KMS-11 (cell line): Measurements from ENCODE around the gene PLAA.

Source experiments
- H2AFZ ChIP-seq: fragments of 200-600 bp; sonication (generic); 2 replicates; pipeline ENCODE4 v1.6.1; 2016; ENCODE audit warnings: antibody characterized with exemption, mixed run types, low read depth
- H3K27ac ChIP-seq: fragments of 200-600 bp; sonication (generic); 2 replicates; pipeline ENCODE4 v1.6.1; 2016; ENCODE audit warnings: mild to moderate bottlenecking, mixed run types
- H3K27me3 ChIP-seq: fragments of 200-600 bp; sonication (generic); 2 replicates; pipeline ENCODE4 v1.6.1; 2017; ENCODE audit warnings: mild to moderate bottlenecking, low read depth, mixed run types, moderate library complexity; ENCODE audit not compliant: insufficient read depth
- H3K36me3 ChIP-seq: fragments of 200-600 bp; sonication (generic); 2 replicates; pipeline ENCODE4 v1.6.1; 2017; ENCODE audit warnings: mild to moderate bottlenecking, mixed run types; ENCODE audit not compliant: insufficient read depth
- H3K4me1 ChIP-seq: fragments of 200-600 bp; sonication (generic); 2 replicates; pipeline ENCODE4 v1.6.1; 2016; ENCODE audit warnings: mild to moderate bottlenecking, low read depth, mixed run types; ENCODE audit not compliant: poor library complexity, severe bottlenecking
- H3K4me2 ChIP-seq: fragments of 200-600 bp; sonication (generic); 2 replicates; pipeline ENCODE4 v1.7.0; 2016; ENCODE audit warnings: mild to moderate bottlenecking, mixed run types
- H3K4me3 ChIP-seq: fragments of 200-600 bp; sonication (generic); IDR thresholded peaks from 2 replicates; pipeline ENCODE4 v1.6.1; 2017; ENCODE audit warnings: low read depth, low read length, mixed read lengths; ENCODE audit not compliant: insufficient read depth
- H3K79me2 ChIP-seq: fragments of 200-600 bp; sonication (generic); 2 replicates; pipeline ENCODE4 v1.6.1; 2016; ENCODE audit warnings: low read depth, mixed run types; ENCODE audit not compliant: insufficient read depth
- H3K9ac ChIP-seq: fragments of 200-600 bp; sonication (generic); 2 replicates; pipeline ENCODE4 v1.6.1; 2016; ENCODE audit warnings: mild to moderate bottlenecking, mixed run types
- H4K20me1 ChIP-seq: fragments of 200-600 bp; sonication (generic); 2 replicates; pipeline ENCODE4 v1.6.1; 2016; ENCODE audit warnings: mild to moderate bottlenecking, mixed run types; ENCODE audit not compliant: insufficient read depth
- TF ChIP-seq, protein P1 (sequence below): fragments of 200-600 bp; sonication (generic); conservative IDR thresholded peaks from 2 replicates; pipeline ENCODE4 v1.6.1; 2017; ENCODE audit warnings: low read depth, mild to moderate bottlenecking, antibody characterized with exemption, low read length, moderate library complexity, mixed read lengths

PLAA gene

DNA sequence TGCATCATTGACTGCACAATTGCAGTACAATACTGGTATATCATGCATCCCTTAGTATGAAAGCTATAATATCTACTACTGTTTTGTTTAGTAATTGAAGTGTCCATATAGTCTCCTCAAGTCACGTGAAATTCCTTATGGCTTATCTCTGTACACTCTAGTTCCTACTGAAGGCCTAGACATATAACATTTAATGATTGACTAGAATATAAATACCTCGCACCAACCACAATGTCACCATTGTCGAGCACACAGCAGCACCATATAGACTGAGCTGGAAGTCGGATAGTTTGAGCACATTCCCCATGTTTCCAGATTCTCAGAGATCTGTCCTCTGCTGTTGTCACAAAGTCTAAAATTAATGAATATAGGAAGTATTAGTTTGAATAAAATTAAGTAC lies 21.4 kb downstream of the PLAA start:
- no peaks in the 10 kb centered on the region for H4K20me1 ChIP-seq
- peaks cover 4% of the 10 kb centered on the region; the same call in 1 of the 2 replicates for H3K79me2 ChIP-seq
- H3K4me1 ChIP-seq, result no peaks in the 10 kb centered on the region
- no peak overlapping the region for H3K9ac ChIP-seq
- no peak overlapping the region for H3K4me2 ChIP-seq
- H3K27ac ChIP-seq, result no peak overlapping the region
- no peaks in the 10 kb centered on the region for H3K27me3 ChIP-seq
- H3K4me3 ChIP-seq, result no peak overlapping the region
- H3K36me3 ChIP-seq, result peaks cover 10% of the 10 kb centered on the region; the same call in 1 of the 2 replicates
- TF ChIP-seq, protein P1, sequence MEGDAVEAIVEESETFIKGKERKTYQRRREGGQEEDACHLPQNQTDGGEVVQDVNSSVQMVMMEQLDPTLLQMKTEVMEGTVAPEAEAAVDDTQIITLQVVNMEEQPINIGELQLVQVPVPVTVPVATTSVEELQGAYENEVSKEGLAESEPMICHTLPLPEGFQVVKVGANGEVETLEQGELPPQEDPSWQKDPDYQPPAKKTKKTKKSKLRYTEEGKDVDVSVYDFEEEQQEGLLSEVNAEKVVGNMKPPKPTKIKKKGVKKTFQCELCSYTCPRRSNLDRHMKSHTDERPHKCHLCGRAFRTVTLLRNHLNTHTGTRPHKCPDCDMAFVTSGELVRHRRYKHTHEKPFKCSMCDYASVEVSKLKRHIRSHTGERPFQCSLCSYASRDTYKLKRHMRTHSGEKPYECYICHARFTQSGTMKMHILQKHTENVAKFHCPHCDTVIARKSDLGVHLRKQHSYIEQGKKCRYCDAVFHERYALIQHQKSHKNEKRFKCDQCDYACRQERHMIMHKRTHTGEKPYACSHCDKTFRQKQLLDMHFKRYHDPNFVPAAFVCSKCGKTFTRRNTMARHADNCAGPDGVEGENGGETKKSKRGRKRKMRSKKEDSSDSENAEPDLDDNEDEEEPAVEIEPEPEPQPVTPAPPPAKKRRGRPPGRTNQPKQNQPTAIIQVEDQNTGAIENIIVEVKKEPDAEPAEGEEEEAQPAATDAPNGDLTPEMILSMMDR, result no peak
- H2AFZ ChIP-seq, result no peak overlapping the region

DNA sequence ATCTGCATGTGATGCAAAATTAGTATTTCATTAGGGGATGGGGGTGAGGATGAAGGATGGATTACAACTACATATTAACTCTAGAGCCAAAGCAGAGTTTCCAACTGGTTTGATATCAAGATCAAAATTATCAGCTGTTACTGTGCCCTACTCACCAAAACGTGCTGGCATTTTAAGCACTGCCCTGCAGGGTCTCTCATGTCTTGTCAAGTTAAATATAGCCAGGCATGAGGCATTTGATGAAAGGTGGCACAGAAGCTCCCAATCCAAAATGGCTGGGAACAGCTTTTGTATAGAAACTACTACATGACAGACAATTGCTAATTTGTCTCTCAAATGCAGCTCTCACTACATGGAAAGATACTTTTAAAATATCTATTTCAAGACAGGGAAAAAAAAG lies 27.3 kb downstream of the PLAA start:
- no peak overlapping the region for H3K4me2 ChIP-seq
- TF ChIP-seq, protein P1, result no peak
- H3K27me3 ChIP-seq, result no peaks in the 10 kb centered on the region
- H3K79me2 ChIP-seq, result no peaks in the 10 kb centered on the region
- no peak overlapping the region for H3K9ac ChIP-seq
- no peaks in the 10 kb centered on the region for H3K4me1 ChIP-seq
- H4K20me1 ChIP-seq, result no peaks in the 10 kb centered on the region
- no peak overlapping the region for H2AFZ ChIP-seq
- H3K27ac ChIP-seq, result no peak overlapping the region
- peaks cover 10% of the 10 kb centered on the region; the same call in 1 of the 2 replicates for H3K36me3 ChIP-seq
- H3K4me3 ChIP-seq, result no peak overlapping the region

DNA sequence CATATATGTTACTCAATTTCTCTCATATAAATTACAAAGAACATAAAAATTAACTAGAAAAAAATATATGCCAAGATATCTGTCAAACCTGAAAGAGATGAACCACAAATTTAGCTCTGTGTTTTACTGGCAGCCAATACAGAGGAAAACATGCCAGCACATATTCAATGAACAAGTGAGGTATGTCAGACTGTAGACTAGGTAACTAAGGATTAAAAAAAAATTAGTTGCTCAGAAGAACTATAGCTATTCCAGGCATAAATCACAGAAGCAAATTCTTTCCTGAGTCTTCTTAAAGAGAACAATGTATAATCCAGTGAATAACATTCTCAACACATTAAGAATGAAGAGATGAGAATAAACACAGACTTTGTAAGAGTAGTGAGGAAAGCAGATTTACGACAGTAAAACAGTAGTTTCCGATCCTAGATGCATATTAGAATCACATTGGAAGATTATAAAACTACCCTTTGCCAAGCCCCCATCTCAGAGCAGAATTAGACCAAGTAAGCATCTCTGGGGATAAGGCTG lies 33.8 kb downstream of the PLAA start:
- TF ChIP-seq, protein P1, result no peak

DNA sequence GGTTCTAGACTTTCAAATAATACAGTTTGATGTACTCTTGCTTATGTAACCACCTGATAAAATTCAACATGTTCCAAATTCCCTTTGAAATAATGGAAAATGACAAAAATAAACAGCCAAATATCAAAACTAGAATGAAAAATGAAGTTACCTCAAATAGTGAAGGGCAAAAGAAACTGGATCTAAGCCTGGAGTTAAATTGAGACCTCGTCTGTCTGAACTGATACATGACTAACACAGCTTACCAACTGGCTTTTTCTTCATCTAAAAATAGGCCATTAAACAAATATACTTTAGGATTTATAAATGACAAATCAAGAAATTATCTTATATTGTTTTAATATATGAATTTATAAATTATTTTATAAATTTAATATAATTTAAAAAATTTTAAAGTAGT lies 42.4 kb downstream of the PLAA start:
- Histone ChIP-seq H3K4me3 (no peak overlapping the region), H3K79me2 (no peaks in the 10 kb centered on the region), H3K27ac (no peak overlapping the region), H3K27me3 (no peaks in the 10 kb centered on the region), H4K20me1 (no peaks in the 10 kb centered on the region), H3K9ac (no peak overlapping the region), H3K36me3 (peaks cover 4% of the 10 kb centered on the region; the same call in 1 of the 2 replicates), H3K4me1 (peaks cover 23% of the 10 kb centered on the region), H3K4me2 (peak overlapping the region; percentile 5; the same call in 1 of the 2 replicates), H2AFZ (no peak overlapping the region)
- TF ChIP-seq, protein P1, result no peak

More for the DNA sequence above, 33.8 kb downstream of the PLAA start:
- H3K4me2 ChIP-seq, result no peak overlapping the region
- no peaks in the 10 kb centered on the region for H3K4me1 ChIP-seq
- H3K9ac ChIP-seq, result no peak overlapping the region
- H2AFZ ChIP-seq, result no peak overlapping the region
- no peaks in the 10 kb centered on the region for H4K20me1 ChIP-seq
- H3K27ac ChIP-seq, result no peak overlapping the region
- H3K4me3 ChIP-seq, result no peak overlapping the region
- H3K79me2 ChIP-seq, result 0 out of 2 replicates have a peak, but pooled peaks cover 3% of the 10 kb centered on the region
- no peaks in the 10 kb centered on the region for H3K27me3 ChIP-seq
- peaks cover 4% of the 10 kb centered on the region; the same call in 1 of the 2 replicates for H3K36me3 ChIP-seq
